Upper lobe of left lung (tissue), 4 donors: ENCODE measurements around the gene BBS9.

Experiments used
- CTCF ChIP-seq, 6 experiments: fragments of 450-650 bp in 4 of 6; fragments of 200-600 bp in 2 of 6; sonication (generic) in 2 of 6; IDR thresholded peaks; one replicate each; pipeline ENCODE4 v1.5.1; 2016 to 2019; ENCODE audit warnings: antibody characterized with exemption in 6 of 6
- EP300 ChIP-seq, 4 donors: sonication (generic); formaldehyde crosslinking; IDR thresholded peaks; one replicate each; pipeline ENCODE4 v1.5.1; 2017; ENCODE audit warnings: antibody characterized with exemption in 4 of 4, control low read depth in 2 of 4
- POLR2A ChIP-seq, 4 donors: fragments of 450-650 bp; IDR thresholded peaks; one replicate each; pipeline ENCODE4 v1.5.1; 2016 to 2017; ENCODE audit warnings: antibody characterized with exemption in 4 of 4, mild to moderate bottlenecking in 2 of 4
- POLR2AphosphoS5 ChIP-seq, 2 donors: sonication (generic); formaldehyde crosslinking; IDR thresholded peaks; one replicate each; pipeline ENCODE4 v1.5.1; 2017; ENCODE audit warnings: antibody characterized with exemption in 2 of 2

- TF ChIP-seq CTCF (IDR thresholded peaks at IDR 0.05) (no peak), EP300 (IDR thresholded peaks at IDR 0.05) (no peak), POLR2A (IDR thresholded peaks at IDR 0.05) (no peak), POLR2AphosphoS5 (IDR thresholded peaks at IDR 0.05) (no peak)
Observed at GRCh38 chr7:33128631-33128989, 754 bp upstream of the BBS9 start.
